Choroid plexus epithelial cell (primary cell): ENCODE measurements around the gene CIAO2A.
A peak's percentile ranks its signal among the peaks of the same experiment; 100 is the strongest.
"Not testable (repeated sequence)": the region's sequence is repeated elsewhere in the genome, so short reads cannot be mapped to it uniquely, and the experiment has no call there.

ENCODE experiments used
- DNase-seq: peaks from one replicate; pipeline ENCODE4 v3.0.0-alpha.2; 2010; ENCODE audit warnings: low read depth
- H3K4me3 ChIP-seq: 2 replicates; pipeline ENCODE4 v1.5.1; 2011; ENCODE audit warnings: low read depth, mild to moderate bottlenecking, control low read depth, low read length, moderate library complexity
- CTCF ChIP-seq: conservative IDR thresholded peaks from 2 replicates; pipeline ENCODE4 v1.5.1; 2011; ENCODE audit warnings: low read depth, mild to moderate bottlenecking, control low read depth, inconsistent platforms, low read length, moderate library complexity

The CIAO2A gene

GRCh38 chr15:64112073-64112772, 18.6 kb upstream of the CIAO2A start:
- no peak overlapping the region for H3K4me3 ChIP-seq
- DNase-seq = peak; percentile 65
- no peak for TF ChIP-seq CTCF

GRCh38 chr15:64111679-64112050, 18.0 kb upstream of the CIAO2A start:
- TF ChIP-seq CTCF = no peak
- H3K4me3 ChIP-seq = no peak overlapping the region
- no peak for DNase-seq

GRCh38 chr15:64110950-64111678, 17.5 kb upstream of the CIAO2A start:
- no peak for DNase-seq
- no peak for TF ChIP-seq CTCF
- no peak overlapping the region for H3K4me3 ChIP-seq

GRCh38 chr15:64110108-64110701, 16.6 kb upstream of the CIAO2A start:
- not testable (repeated sequence) for DNase-seq, H3K4me3 ChIP-seq

- no peak overlapping the region for H3K4me3 ChIP-seq
- no peak for DNase-seq
- TF ChIP-seq CTCF = no peak
Measured at GRCh38 chr15:64107337-64107736, 13.7 kb upstream of the CIAO2A start.

- no peak overlapping the region for H3K4me3 ChIP-seq
- no peak for TF ChIP-seq CTCF
- DNase-seq = peak; percentile 82
Measured at GRCh38 chr15:64105113-64105704, 11.6 kb upstream of the CIAO2A start.

GRCh38 chr15:64102497-64102896, 8.9 kb upstream of the CIAO2A start:
- H3K4me3 ChIP-seq = no peak overlapping the region
- DNase-seq = no peak
- no peak for TF ChIP-seq CTCF
